NCI-H187 (cell line): ENCODE data around the gene MYO7A.

Source experiments
- DNase-seq, 2 experiments: peaks; one replicate each; lab custom pipeline; 2025; lab: John Stamatoyannopoulos, UW

MYO7A gene

GRCh38 chr11:77112641-77113381 is 15.2 kb upstream of the MYO7A start:
- no peak for DNase-seq

GRCh38 chr11:77113382-77114088 is 14.5 kb upstream of the MYO7A start:
- no peak for DNase-seq

DNA sequence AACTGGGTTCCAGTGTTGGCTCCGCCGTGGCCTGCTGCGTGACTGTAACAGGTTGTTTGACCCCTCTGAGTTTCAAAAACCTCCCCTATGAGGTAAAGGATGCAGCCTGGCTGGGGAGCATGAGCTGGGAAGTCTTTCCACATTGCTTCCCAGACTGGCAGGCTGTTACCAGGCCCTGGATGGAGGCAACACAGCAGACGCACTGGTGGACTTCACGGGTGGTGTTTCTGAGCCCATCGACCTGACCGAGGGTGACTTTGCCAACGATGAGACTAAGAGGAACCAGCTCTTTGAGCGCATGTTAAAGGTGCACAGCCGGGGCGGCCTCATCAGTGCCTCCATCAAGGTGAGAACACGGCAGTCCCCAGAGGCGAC is 14.0 kb upstream of the MYO7A start:
- DNase-seq = no peak

DNA sequence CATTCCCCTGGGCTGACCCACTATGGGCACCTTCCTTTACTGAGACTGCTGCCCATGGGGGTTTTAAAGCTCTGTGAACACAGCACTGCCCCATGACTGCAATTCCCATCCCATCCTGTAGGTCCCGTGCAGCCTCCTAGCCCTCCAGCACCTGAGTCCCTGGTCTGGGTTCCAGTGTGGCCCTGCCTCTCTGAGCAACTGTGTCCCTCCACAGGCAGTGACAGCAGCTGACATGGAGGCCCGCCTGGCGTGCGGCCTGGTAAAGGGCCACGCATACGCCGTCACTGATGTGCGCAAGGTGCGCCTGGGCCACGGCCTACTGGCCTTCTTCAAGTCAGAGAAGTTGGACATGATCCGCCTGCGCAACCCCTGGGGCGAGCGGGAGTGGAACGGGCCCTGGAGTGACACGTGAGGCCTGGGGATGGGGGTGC is 12.8 kb upstream of the MYO7A start:
- DNase-seq = no peak

GRCh38 chr11:77115956-77116355 is 12.1 kb upstream of the MYO7A start:
- no peak for DNase-seq

GRCh38 chr11:77117492-77117891 is 10.6 kb upstream of the MYO7A start:
- no peak for DNase-seq

- DNase-seq = no peak
These were observed 10.0 kb upstream of the MYO7A start for GRCh38 chr11:77118086-77118485.

GRCh38 chr11:77118971-77119370 is 9.1 kb upstream of the MYO7A start:
- no peak for DNase-seq

DNA sequence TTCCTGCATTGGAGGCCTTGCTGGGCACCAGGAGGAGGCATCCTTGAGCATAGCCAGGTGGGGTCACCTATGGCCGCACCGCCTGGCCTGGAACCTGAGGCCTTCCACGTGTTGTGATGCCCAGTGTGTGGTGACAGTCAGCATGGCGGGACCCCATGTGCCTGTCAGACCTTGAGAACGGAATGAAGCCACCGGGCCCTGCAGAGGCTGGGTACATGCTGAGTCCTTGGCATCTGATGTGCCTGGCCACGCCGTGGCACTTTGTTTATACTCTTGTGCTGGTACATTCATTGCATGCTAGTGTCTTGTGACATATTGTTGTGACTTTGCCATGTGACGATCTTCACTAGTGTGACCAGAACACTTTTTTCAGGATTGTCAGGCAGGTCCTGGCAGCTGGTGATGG is 8.5 kb upstream of the MYO7A start:
- DNase-seq = no peak

DNA sequence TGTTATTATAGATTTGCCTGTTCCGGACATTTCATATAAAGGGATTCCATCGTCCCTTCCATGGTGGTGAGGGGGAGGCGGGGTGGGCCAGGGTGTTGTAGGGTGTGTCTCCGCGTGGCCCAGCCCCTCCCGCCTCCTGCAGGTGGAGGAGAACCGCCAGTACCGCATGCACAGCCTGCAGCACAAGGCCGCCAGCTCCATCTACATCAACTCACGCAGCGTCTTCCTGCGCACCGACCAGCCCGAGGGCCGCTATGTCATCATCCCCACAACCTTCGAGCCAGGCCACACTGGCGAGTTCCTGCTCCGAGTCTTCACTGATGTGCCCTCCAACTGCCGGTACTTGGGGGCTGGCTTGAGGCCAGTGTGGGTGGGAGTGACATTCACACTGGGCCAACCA is 7.5 kb upstream of the MYO7A start:
- no peak for DNase-seq

DNA sequence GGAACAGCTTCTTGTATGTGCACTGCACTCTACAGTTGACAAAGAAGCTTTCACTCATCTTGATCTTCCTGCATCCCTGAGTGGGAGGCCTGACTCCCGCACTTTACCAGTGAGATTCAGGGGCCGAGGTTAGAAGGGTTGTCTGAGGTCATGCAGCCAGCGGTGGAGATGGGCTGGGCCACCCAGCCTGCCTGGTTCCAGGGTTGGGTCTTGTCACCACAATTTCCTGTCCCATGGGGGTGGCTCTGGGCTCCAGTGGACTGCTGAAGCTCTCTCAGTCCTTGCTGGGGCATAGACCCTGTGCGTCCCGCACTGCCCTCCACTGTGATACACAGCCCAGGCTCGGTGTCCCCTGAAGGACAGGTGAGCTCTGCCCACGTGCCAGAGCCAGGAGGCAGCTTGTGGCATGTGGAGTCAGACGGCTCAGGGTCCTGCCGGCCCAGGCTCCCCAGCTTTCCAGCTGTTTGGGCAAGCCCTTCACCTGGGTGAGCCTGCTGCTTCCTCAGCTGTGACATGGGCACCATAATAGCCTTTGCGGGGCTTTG is 6.9 kb upstream of the MYO7A start:
- no peak for DNase-seq

- DNase-seq = no peak
These were observed 6.0 kb upstream of the MYO7A start for GRCh38 chr11:77121876-77122575.

GRCh38 chr11:77122576-77123212 is 5.4 kb upstream of the MYO7A start:
- DNase-seq = no peak

- DNase-seq = no peak
These were observed 4.5 kb upstream of the MYO7A start for GRCh38 chr11:77123591-77123990.

- DNase-seq = no peak
These were observed 4.0 kb upstream of the MYO7A start for GRCh38 chr11:77124041-77124440.

DNA sequence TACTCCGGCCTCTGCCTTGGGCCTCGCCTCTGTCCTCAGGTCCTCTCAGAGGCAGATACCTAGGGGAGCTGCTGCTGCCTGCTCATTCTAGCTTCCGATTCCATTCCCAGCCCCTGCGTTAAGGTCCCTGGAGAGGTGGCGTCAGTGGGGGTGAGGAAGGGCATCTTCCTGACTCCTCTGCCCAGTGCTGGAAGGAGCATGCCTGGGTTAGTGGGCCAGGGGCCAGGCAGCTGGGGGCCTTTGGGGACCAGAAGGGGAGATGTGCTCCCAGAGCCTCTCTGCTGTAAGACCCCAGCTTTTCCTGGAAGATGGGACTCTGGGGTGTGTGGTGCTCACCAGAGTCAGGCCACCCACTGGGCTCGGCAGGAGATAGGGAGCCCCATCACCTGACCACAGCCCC is 3.6 kb upstream of the MYO7A start:
- DNase-seq = no peak

- no peak for DNase-seq
These were observed 2.9 kb upstream of the MYO7A start for GRCh38 chr11:77125191-77125590.

GRCh38 chr11:77125695-77126094 is 2.4 kb upstream of the MYO7A start:
- no peak for DNase-seq

- no peak for DNase-seq
These were observed 1.8 kb upstream of the MYO7A start for GRCh38 chr11:77126156-77126775.

DNA sequence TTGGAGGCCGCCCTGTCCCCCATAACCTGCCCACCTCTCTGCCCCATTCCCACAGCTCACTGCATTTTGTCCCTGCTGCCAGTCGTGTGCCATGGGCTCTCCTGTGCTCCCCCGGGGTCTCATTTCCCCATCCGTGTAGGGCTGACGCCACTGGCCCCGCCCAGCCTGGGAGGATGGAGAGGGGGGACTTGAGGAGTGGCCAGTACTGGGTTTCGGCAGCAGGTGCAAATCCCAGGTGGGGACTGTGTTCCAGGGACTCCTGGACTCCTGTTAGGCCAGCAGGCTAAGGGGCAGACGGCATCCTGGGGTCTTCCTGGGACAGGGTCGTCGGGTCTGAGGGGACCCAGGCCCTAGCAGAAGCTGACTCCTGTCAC is 1.2 kb upstream of the MYO7A start:
- no peak for DNase-seq

GRCh38 chr11:77127235-77127911 is 673 bp upstream of the MYO7A start:
- DNase-seq = peak in 1 of 2 experiments; percentile 28
